ENCODE data around the gene FBXW10B.
"Not testable (repeated sequence)": the region's sequence is repeated elsewhere in the genome, so short reads cannot be mapped to it uniquely, and the experiment has no call there.

GRCh38 chr17:15588017-15588416 lies 31.5 kb downstream of the FBXW10B start:
- TF ChIP-seq CTCF (IDR thresholded peaks at IDR 0.05 in 2 of 3, conservative IDR thresholded peaks at IDR 0.05 in 1 of 3; ENCODE audit: borderline replicate concordance in 1 of 3, insufficient read depth in 1 of 3, low read depth in 2 of 3, low read length in 2 of 3); SIN3A (IDR thresholded peaks at IDR 0.05; ENCODE audit: low read depth); EGR1 (IDR thresholded peaks at IDR 0.05; ENCODE audit: low read depth); EZH2phosphoT487 (IDR thresholded peaks at IDR 0.05; ENCODE audit: borderline replicate concordance); SP1 (IDR thresholded peaks at IDR 0.05; ENCODE audit: low read depth); POLR2AphosphoS5 (IDR thresholded peaks at IDR 0.05; ENCODE audit: low read depth, low read length); CEBPB (IDR thresholded peaks at IDR 0.05; ENCODE audit: low read depth); ZNF274 (IDR thresholded peaks at IDR 0.05; ENCODE audit: low read depth, low read length); POLR2A (IDR thresholded peaks at IDR 0.05; ENCODE audit: borderline replicate concordance, extremely low read depth, insufficient read depth, insufficient read length); FOSL1 (IDR thresholded peaks at IDR 0.05; ENCODE audit: low read depth); ZBTB33 (IDR thresholded peaks at IDR 0.05; ENCODE audit: extremely low read depth, insufficient replicate concordance, low read length): not testable (repeated sequence)
